Transverse colon (tissue), 4 donors: Measurements from ENCODE around the gene C19orf12.

ENCODE experiments used
- CTCF ChIP-seq, 5 experiments: fragments of 200-600 bp in 3 of 5; fragments of 450-650 bp in 2 of 5; sonication (generic) in 3 of 5; IDR thresholded peaks; 1 replicate in 2 of 5; 2 replicates in 3 of 5; pipeline ENCODE4 v1.5.1; 2016 to 2017; ENCODE audit warnings: antibody characterized with exemption in 5 of 5, inconsistent platforms in 3 of 5, mild to moderate bottlenecking in 2 of 5, moderate library complexity in 1 of 5
- EP300 ChIP-seq: sonication (generic); formaldehyde crosslinking; IDR thresholded peaks from one replicate; pipeline ENCODE4 v1.6.1; 2017; ENCODE audit warnings: antibody characterized with exemption, low read depth
- POLR2A ChIP-seq: fragments of 450-650 bp; IDR thresholded peaks from one replicate; pipeline ENCODE4 v1.6.1; 2016; ENCODE audit warnings: antibody characterized with exemption, mild to moderate bottlenecking, moderate library complexity
- POLR2AphosphoS5 ChIP-seq, 3 donors: sonication (generic); formaldehyde crosslinking; IDR thresholded peaks; one replicate each; pipeline ENCODE4 v1.6.1; 2016; ENCODE audit warnings: antibody characterized with exemption in 3 of 3

- TF ChIP-seq POLR2AphosphoS5 (IDR thresholded peaks at IDR 0.05) (no peak), CTCF (IDR thresholded peaks at IDR 0.05) (no peak), POLR2A (no peak), EP300 (no peak)
These were observed 38.9 kb upstream of the C19orf12 start for GRCh38 chr19:29753934-29754305.
